Activated CD4-positive, alpha-beta T cell treated with anti-CD3 and anti-CD28 coated beads, Interleukin-2, amount 10 ng/mL, durations not matched to agents 24 days and 14 days (primary cell): Measurements from ENCODE around the gene TC2N. TPM values are rescaled to one million over a fixed set of nuclear protein-coding genes. Genes with fewer than 3 reads are reported as not detected.
"Not testable (repeated sequence)": the region's sequence is repeated elsewhere in the genome, so short reads cannot be mapped to it uniquely, and the experiment has no call there.

Experiments
- DNase-seq: peaks from one replicate; pipeline ENCODE4 v3.0.0; 2022
- H3K27ac Mint-ChIP-seq: one replicate; pipeline ENCODE4 v1.8.0; 2022; ENCODE audit warnings: mild to moderate bottlenecking, mixed read lengths
- H3K27me3 Mint-ChIP-seq: one replicate; pipeline ENCODE4 v1.8.0; 2022; ENCODE audit warnings: mixed read lengths
- H3K36me3 Mint-ChIP-seq: one replicate; pipeline ENCODE4 v1.8.0; 2022; ENCODE audit warnings: low read depth, mild to moderate bottlenecking, mixed read lengths
- H3K4me1 Mint-ChIP-seq: one replicate; pipeline ENCODE4 v1.8.0; 2021; ENCODE audit warnings: mixed read lengths
- H3K4me3 Mint-ChIP-seq: one replicate; pipeline ENCODE4 v1.8.0; 2022; ENCODE audit warnings: mild to moderate bottlenecking, moderate library complexity, mixed read lengths
- H3K9me3 Mint-ChIP-seq: one replicate; pipeline ENCODE4 v1.8.0; 2021; ENCODE audit warnings: mixed read lengths
- intact Hi-C: fragments of 100-400 bp; cut with micrococcal nuclease; formaldehyde crosslinking; loops from one replicate; pipeline ENCODE4 v1.15.1; 2023
- total RNA-seq: library from RNA; stranded (reverse); gene quantifications from 2 replicates; pipeline ENCODE4 v1.2.3, GENCODE V29; 2022

The TC2N gene
- total RNA-seq, 1 donor from 2014 or later: 18.6 TPM

GRCh38 chr14:91829511-91829910 lies 37.8 kb downstream of the TC2N start:
- DNase-seq: no peak
- Mint-ChIP-seq H3K27ac (no peak overlapping the region), H3K4me3 (no peak overlapping the region), H3K27me3 (peaks cover 1% of the 10 kb centered on the region), H3K4me1 (peaks cover 27% of the 10 kb centered on the region), H3K36me3 (peaks cover 44% of the 10 kb centered on the region), H3K9me3 (peaks cover 5% of the 10 kb centered on the region)
- intact Hi-C loops: no loop called here

- no peak overlapping the region for H3K4me3 Mint-ChIP-seq
- intact Hi-C loops: no loop called here
- no peaks in the 10 kb centered on the region for H3K27me3 Mint-ChIP-seq
- H3K9me3 Mint-ChIP-seq: peaks cover 5% of the 10 kb centered on the region
- H3K36me3 Mint-ChIP-seq: peaks cover 46% of the 10 kb centered on the region
- DNase-seq: no peak
- no peak overlapping the region for H3K27ac Mint-ChIP-seq
- peaks cover 15% of the 10 kb centered on the region for H3K4me1 Mint-ChIP-seq
Measured at GRCh38 chr14:91827746-91828145, 39.6 kb downstream of the TC2N start.

- no peaks in the 10 kb centered on the region for H3K27me3 Mint-ChIP-seq
- H3K36me3 Mint-ChIP-seq: peaks cover 70% of the 10 kb centered on the region
- H3K4me1 Mint-ChIP-seq: peaks cover 24% of the 10 kb centered on the region
- H3K27ac Mint-ChIP-seq: peak overlapping the region; percentile 55
- intact Hi-C loops: no loop called here
- peak overlapping the region; percentile 13 for H3K4me3 Mint-ChIP-seq
- H3K9me3 Mint-ChIP-seq: peaks cover 10% of the 10 kb centered on the region
- DNase-seq: peak; percentile 56
Measured at GRCh38 chr14:91817566-91818325, 49.6 kb downstream of the TC2N start.

- H3K27ac Mint-ChIP-seq: no peak overlapping the region
- H3K4me1 Mint-ChIP-seq: peaks cover 24% of the 10 kb centered on the region
- intact Hi-C loops: no loop called here
Measured at GRCh38 chr14:91814317-91814716, 53.0 kb downstream of the TC2N start.

GRCh38 chr14:91810699-91811098 lies 56.6 kb downstream of the TC2N start:
- Mint-ChIP-seq H3K27me3 (no peaks in the 10 kb centered on the region), H3K4me1 (peaks cover 8% of the 10 kb centered on the region), H3K4me3 (no peak overlapping the region), H3K9me3 (peaks cover 35% of the 10 kb centered on the region), H3K27ac (no peak overlapping the region), H3K36me3 (peaks cover 83% of the 10 kb centered on the region)
- no peak for DNase-seq
- intact Hi-C loops: no loop called here

More at GRCh38 chr14:91814317-91814716, 53.0 kb downstream of the TC2N start:
- H3K4me3 Mint-ChIP-seq: no peak overlapping the region
- H3K27me3 Mint-ChIP-seq: no peaks in the 10 kb centered on the region
- H3K9me3 Mint-ChIP-seq: peaks cover 18% of the 10 kb centered on the region
- H3K36me3 Mint-ChIP-seq: peaks cover 74% of the 10 kb centered on the region
- no peak for DNase-seq

- Mint-ChIP-seq H3K4me3 (no peak overlapping the region), H3K27ac (no peak overlapping the region), H3K4me1 (no peaks in the 10 kb centered on the region), H3K36me3 (peaks cover 78% of the 10 kb centered on the region), H3K27me3 (no peaks in the 10 kb centered on the region), H3K9me3 (peaks cover 30% of the 10 kb centered on the region)
- intact Hi-C loops: no loop called here
- DNase-seq: no peak
Measured at GRCh38 chr14:91806716-91807115, 60.6 kb downstream of the TC2N start.

- DNase-seq, H3K27ac Mint-ChIP-seq, H3K4me1 Mint-ChIP-seq, H3K27me3 Mint-ChIP-seq, H3K4me3 Mint-ChIP-seq, intact Hi-C loops: not testable (repeated sequence)
- Mint-ChIP-seq H3K9me3 (peaks cover 30% of the 10 kb centered on the region), H3K36me3 (peaks cover 76% of the 10 kb centered on the region)
Measured at GRCh38 chr14:91806094-91806493, 61.2 kb downstream of the TC2N start.

- no peaks in the 10 kb centered on the region for H3K27me3 Mint-ChIP-seq
- intact Hi-C loops: no loop called here
- peaks cover 72% of the 10 kb centered on the region for H3K36me3 Mint-ChIP-seq
- peaks cover 30% of the 10 kb centered on the region for H3K9me3 Mint-ChIP-seq
- no peak overlapping the region for H3K4me3 Mint-ChIP-seq
- no peak for DNase-seq
- no peaks in the 10 kb centered on the region for H3K4me1 Mint-ChIP-seq
- no peak overlapping the region for H3K27ac Mint-ChIP-seq
Measured at GRCh38 chr14:91805659-91806058, 61.7 kb downstream of the TC2N start.

- DNase-seq: no peak
- intact Hi-C loops: loop anchor here (5.0 kb wide), 1 partner anchor 111 kb away; no protein-coding TSS in a partner anchor
- Mint-ChIP-seq H3K9me3 (peaks cover 7% of the 10 kb centered on the region), H3K27me3 (no peaks in the 10 kb centered on the region), H3K4me1 (no peaks in the 10 kb centered on the region), H3K36me3 (peaks cover 45% of the 10 kb centered on the region), H3K4me3 (no peak overlapping the region), H3K27ac (no peak overlapping the region)
Measured at GRCh38 chr14:91801358-91801757, 66.0 kb downstream of the TC2N start.

- Mint-ChIP-seq H3K4me1 (no peaks in the 10 kb centered on the region), H3K4me3 (no peak overlapping the region), H3K27ac (peak overlapping the region; percentile 41), H3K9me3 (no peaks in the 10 kb centered on the region), H3K27me3 (no peaks in the 10 kb centered on the region), H3K36me3 (peaks cover 53% of the 10 kb centered on the region)
- intact Hi-C loops: no loop called here
- DNase-seq: no peak
Measured at GRCh38 chr14:91796617-91797347, 70.6 kb downstream of the TC2N start.

- intact Hi-C loops: no loop called here
- Mint-ChIP-seq H3K4me1 (no peaks in the 10 kb centered on the region), H3K36me3 (peaks cover 59% of the 10 kb centered on the region), H3K9me3 (no peaks in the 10 kb centered on the region), H3K27ac (no peak overlapping the region), H3K4me3 (no peak overlapping the region), H3K27me3 (no peaks in the 10 kb centered on the region)
- no peak for DNase-seq
Measured at GRCh38 chr14:91793704-91794103, 73.6 kb downstream of the TC2N start.

GRCh38 chr14:91786188-91786587 lies 81.1 kb downstream of the TC2N start:
- intact Hi-C loops: no loop called here
- no peak for DNase-seq
- no peaks in the 10 kb centered on the region for H3K27me3 Mint-ChIP-seq
- peaks cover 53% of the 10 kb centered on the region for H3K36me3 Mint-ChIP-seq
- no peak overlapping the region for H3K4me3 Mint-ChIP-seq
- H3K9me3 Mint-ChIP-seq: no peaks in the 10 kb centered on the region
- peaks cover 2% of the 10 kb centered on the region for H3K4me1 Mint-ChIP-seq
- no peak overlapping the region for H3K27ac Mint-ChIP-seq

- Mint-ChIP-seq H3K27me3 (no peaks in the 10 kb centered on the region), H3K4me1 (peaks cover 2% of the 10 kb centered on the region), H3K27ac (no peak overlapping the region), H3K4me3 (no peak overlapping the region), H3K36me3 (peaks cover 42% of the 10 kb centered on the region), H3K9me3 (no peaks in the 10 kb centered on the region)
- intact Hi-C loops: no loop called here
- no peak for DNase-seq
Measured at GRCh38 chr14:91780452-91780851, 86.9 kb downstream of the TC2N start.

- Mint-ChIP-seq H3K4me1 (peaks cover 8% of the 10 kb centered on the region), H3K36me3 (peaks cover 36% of the 10 kb centered on the region), H3K9me3 (no peaks in the 10 kb centered on the region), H3K27ac (no peak overlapping the region), H3K27me3 (no peaks in the 10 kb centered on the region), H3K4me3 (no peak overlapping the region)
- DNase-seq: no peak
- intact Hi-C loops: no loop called here
Measured at GRCh38 chr14:91778217-91778616, 89.1 kb downstream of the TC2N start.
